DOHH2 (cell line): ENCODE measurements around the gene COPE.

Experiments
- CTCF ChIP-seq: fragments of 200-600 bp; sonication (generic); IDR thresholded peaks from one replicate; pipeline ENCODE4 v1.5.1; 2014; ENCODE audit warnings: antibody characterized with exemption, mild to moderate bottlenecking, low read depth, low read length; ENCODE audit not compliant: poor library complexity, severe bottlenecking
- EZH2phosphoT487 ChIP-seq: fragments of 200-600 bp; sonication (generic); IDR thresholded peaks from 2 replicates; pipeline ENCODE4 v1.6.1; 2017; ENCODE audit warnings: borderline replicate concordance, mild to moderate bottlenecking, antibody characterized with exemption, low read length, moderate library complexity, mixed read lengths

DNA sequence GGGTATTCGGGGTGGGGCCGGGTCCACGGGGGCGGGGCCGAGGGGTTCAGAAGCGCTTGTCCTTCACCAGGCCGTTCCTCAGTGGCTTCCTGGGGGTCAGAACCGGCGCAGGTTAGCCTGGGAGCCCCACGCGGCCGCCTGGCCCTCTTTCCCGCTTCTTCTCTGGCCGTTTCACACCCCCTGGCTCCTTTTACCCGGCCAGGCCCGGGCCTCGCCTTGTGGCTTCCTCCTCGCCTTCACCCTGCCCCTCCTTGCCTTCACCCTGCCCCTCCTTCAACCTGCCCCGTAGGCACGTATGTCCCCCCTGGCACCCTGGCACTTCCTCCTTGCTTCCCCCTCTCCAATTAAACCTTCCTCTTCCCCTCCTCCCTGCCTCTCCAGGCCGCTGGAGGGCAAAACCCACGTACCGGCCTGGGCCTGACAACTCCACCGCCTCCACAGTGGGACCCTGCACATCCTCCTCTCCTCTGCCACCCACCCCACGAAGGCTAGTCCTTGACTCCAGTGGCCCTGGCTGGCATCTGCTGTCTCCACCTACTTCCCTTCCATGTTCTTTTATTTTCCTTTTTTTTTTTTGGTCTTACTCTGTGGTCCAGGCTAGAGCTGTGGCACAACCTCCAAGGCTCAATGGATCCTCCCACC lies 48.5 kb downstream of the COPE start:
- no peak for TF ChIP-seq CTCF
- TF ChIP-seq EZH2phosphoT487: no peak
